H1 (cell line): Measurements from ENCODE around the gene RASGRP3. TPM values are rescaled to one million over a fixed set of nuclear protein-coding genes. Genes with fewer than 3 reads are reported as not detected.

ENCODE experiments used
- CTCF ChIA-PET: fragments of 300-600 bp; sonication (Branson Sonifier 250); formaldehyde crosslinking; loops from one replicate; lab custom pipeline; 2021; ENCODE audit not compliant: partially characterized antibody; lab: Charles Lee
- POLR2A ChIA-PET: fragments of 300-600 bp; sonication (Branson Sonifier 250); formaldehyde crosslinking; loops from one replicate; lab custom pipeline; 2021; ENCODE audit warnings: inconsistent platforms; ENCODE audit not compliant: partially characterized antibody; lab: Charles Lee
- DNase-seq, 2 experiments: peaks; one replicate each; pipeline versions ENCODE4 v3.0.0 to v3.0.0-alpha.2; 2010 to 2022; ENCODE audit warnings: low spot score in 2 of 2, low read depth in 1 of 2, mixed read lengths in 1 of 2
- FAIRE-seq: peaks from 2 replicates; lab custom pipeline; 2011; peaks lifted over from hg19 to GRCh38; lab: Jason Lieb, UNC
- H2AFZ ChIP-seq: 2 replicates; pipeline ENCODE4 v1.8.1; 2012; ENCODE audit warnings: low read length, inconsistent platforms
- H2AK5ac ChIP-seq: 2 replicates; pipeline ENCODE4 v1.6.1; 2013; ENCODE audit warnings: low read depth, low read length
- H2BK120ac ChIP-seq: replicated peaks from 2 replicates; pipeline ENCODE3; 2013; ENCODE audit warnings: low read depth, low read length, inconsistent platforms
- H2BK12ac ChIP-seq: 2 replicates; pipeline ENCODE4 v1.6.1; 2013; ENCODE audit warnings: low read depth, low read length
- H2BK15ac ChIP-seq: 2 replicates; pipeline ENCODE4 v1.6.1; 2013; ENCODE audit warnings: low read length
- H2BK20ac ChIP-seq: 2 replicates; pipeline ENCODE4 v1.6.1; 2013; ENCODE audit warnings: low read length
- H2BK5ac ChIP-seq: 2 replicates; pipeline ENCODE4 v1.6.1; 2013; ENCODE audit warnings: low read depth, low read length
- H3K14ac ChIP-seq: 2 replicates; pipeline ENCODE4 v1.6.1; 2013; ENCODE audit warnings: inconsistent platforms; ENCODE audit not compliant: insufficient read length
- H3K18ac ChIP-seq: 2 replicates; pipeline ENCODE4 v1.6.1; 2013; ENCODE audit warnings: low read length; ENCODE audit errors: extremely low read depth
- H3K23ac ChIP-seq: 2 replicates; pipeline ENCODE4 v1.6.1; 2013; ENCODE audit warnings: inconsistent platforms; ENCODE audit not compliant: insufficient read length
- H3K23me2 ChIP-seq: 2 replicates; pipeline ENCODE4 v1.6.1; 2013; ENCODE audit warnings: low read depth, low read length
- H3K27ac ChIP-seq: 2 replicates; pipeline ENCODE4 v1.6.1; 2011; ENCODE audit warnings: low read depth, low read length, inconsistent platforms
- H3K27me3 ChIP-seq, 4 experiments: replicated peaks in 1 of 4; 1 replicate in 1 of 4; 2 replicates in 3 of 4; pipeline versions ENCODE4 v1.6.1 to v1.8.1; 2011 to 2013; ENCODE audit warnings: low read length in 3 of 4, mild to moderate bottlenecking in 3 of 4, inconsistent platforms in 2 of 4, mixed read lengths in 2 of 4, moderate library complexity in 1 of 4; ENCODE audit not compliant: control insufficient read depth in 3 of 4, insufficient read depth in 3 of 4; ENCODE audit errors: extremely low read depth in 1 of 4
- H3K36me3 ChIP-seq, 4 experiments: 2 replicates each; pipeline versions ENCODE4 v1.6.1 to v1.8.1; 2011 to 2013; ENCODE audit warnings: mild to moderate bottlenecking in 4 of 4, low read length in 3 of 4, moderate library complexity in 2 of 4, control low read depth in 1 of 4, inconsistent platforms in 1 of 4; ENCODE audit not compliant: insufficient read depth in 4 of 4, control insufficient read depth in 2 of 4
- H3K4ac ChIP-seq: replicated peaks from 2 replicates; pipeline ENCODE3; 2013; ENCODE audit warnings: low read length, low read depth, mixed read lengths, inconsistent platforms; ENCODE audit not compliant: insufficient read length
- H3K4me1 ChIP-seq, 4 experiments: replicated peaks in 1 of 4; 1 replicate in 1 of 4; 2 replicates in 3 of 4; pipeline versions ENCODE4 v1.6.1 to v1.8.1; 2011 to 2013; ENCODE audit warnings: low read length in 3 of 4, inconsistent platforms in 2 of 4, mixed read lengths in 1 of 4; ENCODE audit not compliant: insufficient read depth in 4 of 4, control insufficient read depth in 3 of 4
- H3K4me2 ChIP-seq, 2 experiments: 2 replicates each; pipeline versions ENCODE4 v1.6.1 to v1.8.1; 2011 to 2013; ENCODE audit warnings: low read depth in 2 of 2, low read length in 2 of 2, control low read depth in 1 of 2, inconsistent platforms in 1 of 2, mild to moderate bottlenecking in 1 of 2; ENCODE audit not compliant: insufficient read depth in 1 of 2
- H3K4me3 ChIP-seq, 4 experiments: fragments of 200-600, 300-600 bp in 1 of 4; sonication (generic), shearing (Covaris generic), sonication (Bioruptor Twin) in 1 of 4; 2 replicates each; pipeline versions ENCODE4 v1.5.1 to v1.8.1; 2011 to 2016; ENCODE audit warnings: low read length in 4 of 4, low read depth in 3 of 4, control low read depth in 2 of 4, inconsistent platforms in 2 of 4, mild to moderate bottlenecking in 2 of 4, mixed read lengths in 1 of 4, moderate library complexity in 1 of 4; ENCODE audit not compliant: insufficient read depth in 2 of 4; ENCODE audit errors: extremely low read depth in 1 of 4
- H3K56ac ChIP-seq: replicated peaks from 2 replicates; pipeline ENCODE3; 2013; ENCODE audit warnings: low read depth, mild to moderate bottlenecking, mixed read lengths, low read length, inconsistent platforms; ENCODE audit not compliant: insufficient read length
- H3K79me1 ChIP-seq: 2 replicates; pipeline ENCODE4 v1.6.1; 2013; ENCODE audit warnings: low read depth, low read length, control low read depth
- H3K79me2 ChIP-seq, 2 experiments: 2 replicates each; pipeline versions ENCODE4 v1.6.1 to v1.8.1; 2012 to 2013; ENCODE audit warnings: low read length in 2 of 2, mild to moderate bottlenecking in 2 of 2, inconsistent platforms in 1 of 2; ENCODE audit not compliant: insufficient read depth in 2 of 2, control insufficient read depth in 1 of 2
- H3K9ac ChIP-seq, 4 experiments: replicated peaks in 1 of 4; 1 replicate in 1 of 4; 2 replicates in 3 of 4; pipeline versions ENCODE4 v1.6.1 to v1.8.1; 2011 to 2013; ENCODE audit warnings: low read depth in 3 of 4, low read length in 3 of 4, control low read depth in 2 of 4, mild to moderate bottlenecking in 2 of 4, moderate library complexity in 2 of 4, inconsistent platforms in 1 of 4; ENCODE audit errors: extremely low read depth in 1 of 4
- H3K9me3 ChIP-seq, 2 experiments: 2 replicates each; pipeline versions ENCODE4 v1.6.1 to v1.8.1; 2012 to 2013; ENCODE audit warnings: mild to moderate bottlenecking in 2 of 2, moderate library complexity in 2 of 2, control low read depth in 1 of 2, inconsistent platforms in 1 of 2, low read depth in 1 of 2, low read length in 1 of 2, mixed read lengths in 1 of 2; ENCODE audit not compliant: insufficient read depth in 2 of 2
- H4K20me1 ChIP-seq, 2 experiments: replicated peaks in 1 of 2; 2 replicates each; pipeline versions ENCODE3 to v1.8.1; 2011 to 2013; ENCODE audit warnings: inconsistent platforms in 2 of 2, low read length in 2 of 2, mild to moderate bottlenecking in 1 of 2; ENCODE audit not compliant: insufficient read depth in 2 of 2, control insufficient read depth in 1 of 2
- H4K5ac ChIP-seq: 2 replicates; pipeline ENCODE4 v1.6.1; 2013; ENCODE audit warnings: low read length, low read depth, mixed read lengths, inconsistent platforms; ENCODE audit not compliant: insufficient read length
- H4K8ac ChIP-seq: 2 replicates; pipeline ENCODE4 v1.8.0; 2013; ENCODE audit warnings: mild to moderate bottlenecking, moderate library complexity, low read length, inconsistent platforms; ENCODE audit not compliant: insufficient read depth; ENCODE audit errors: extremely low read depth
- H4K91ac ChIP-seq: replicated peaks from 2 replicates; pipeline ENCODE3; 2013; ENCODE audit warnings: low read length, mixed read lengths, inconsistent platforms; ENCODE audit not compliant: insufficient read length
- ASH2L ChIP-seq: fragments of 200-600, 300-600 bp; sonication (generic); IDR thresholded peaks from one replicate; pipeline ENCODE4 v1.7.1; 2017; ENCODE audit warnings: low read length
- CBX5 ChIP-seq: fragments of 300-800, 300-1000 bp; sonication (generic); IDR thresholded peaks from 2 replicates; pipeline ENCODE4 v1.7.1; 2016; ENCODE audit warnings: antibody characterized with exemption, low read length, low read depth
- SRF ChIP-seq: IDR thresholded peaks from 2 replicates; pipeline ENCODE4 v1.6.1; 2011; ENCODE audit warnings: mild to moderate bottlenecking, low read depth, low read length, moderate library complexity
- TAF1 ChIP-seq: IDR thresholded peaks from 2 replicates; pipeline ENCODE4 v1.6.1; 2011; ENCODE audit warnings: mild to moderate bottlenecking, low read depth, low read length
- TAF7 ChIP-seq: optimal IDR thresholded peaks from 2 replicates; pipeline ENCODE3; 2011; ENCODE audit warnings: low read depth, mild to moderate bottlenecking, inconsistent platforms, low read length, moderate library complexity, borderline replicate concordance
- TCF12 ChIP-seq: IDR thresholded peaks from 2 replicates; pipeline ENCODE4 v1.6.1; 2011; ENCODE audit warnings: low read depth, mild to moderate bottlenecking, low read length
- polyA plus RNA-seq, 7 experiments: library from polyadenylated mRNA; depleted of rRNA in 3 of 7; stranded (reverse) in 5 of 7; unstranded in 2 of 7; fragments of >200 nt in 5 of 7; fragments of 200-250 nt in 2 of 7; gene quantifications; 1 replicate in 5 of 7; 2 replicates in 1 of 7; 4 replicates in 1 of 7; pipeline versions ENCODE4 v1.2.1 to v1.2.3, GENCODE V29; 2011 to 2013; ENCODE audit warnings: missing spikeins in 2 of 7, mixed read lengths in 2 of 7
- total RNA-seq: library from RNA; stranded (reverse); fragmentation: NEBNext Ultra II Directional; extraction: Animal tissue kit (Norgen Biotek cat#: 25700); gene quantifications from 2 replicates; pipeline ENCODE4 v1.2.1, GENCODE V29; 2021

The RASGRP3 gene
- total and polyA plus RNA-seq, 2 of the 8 experiments (the other 6 are each of a cell fraction or from before 2014, with no cell fraction given) = 0.06 TPM; not detected in 1

GRCh38 chr2:33561872-33562271 is 85.4 kb downstream of the RASGRP3 start:
- Histone ChIP-seq H3K18ac (no peak overlapping the region), H3K27ac (no peak overlapping the region), H2AK5ac (no peak overlapping the region), H3K23ac (no peak overlapping the region), H4K91ac (no peak overlapping the region), H3K4me1 (no peaks in the 10 kb centered on the region), H2BK15ac (no peak overlapping the region), H3K14ac (no peak overlapping the region), H2BK20ac (no peak overlapping the region), H3K9ac (no peak overlapping the region), H4K5ac (no peak overlapping the region), H3K4ac (no peak overlapping the region), H3K79me2 (no peaks in the 10 kb centered on the region), H2AFZ (no peak overlapping the region), H3K4me3 (no peak overlapping the region), H3K4me2 (no peak overlapping the region)
- DNase-seq = no peak
- POLR2A ChIA-PET = no interaction called here
- TF ChIP-seq TAF7 = no peak
- no peak for TF ChIP-seq CBX5
- no peak for TF ChIP-seq TCF12
- TF ChIP-seq TAF1 = no peak
- TF ChIP-seq SRF = no peak
- no peak for TF ChIP-seq ASH2L
- TF ChIP-seq, all 59 proteins: peak for 0
- H3K56ac ChIP-seq = no peak overlapping the region
- no peak overlapping the region for H2BK5ac ChIP-seq
- no peaks in the 10 kb centered on the region for H3K36me3 ChIP-seq
- no peak overlapping the region for H4K8ac ChIP-seq
- FAIRE-seq = no peak
- no peaks in the 10 kb centered on the region for H3K79me1 ChIP-seq
- H3K27me3 ChIP-seq = no peaks in the 10 kb centered on the region
- CTCF ChIA-PET = interaction anchor here (1.3 to 1.7 kb wide), 2 partner anchors 8 to 9 kb away, joined by 3 to 5 read pairs; no protein-coding TSS in a partner anchor
- no peaks in the 10 kb centered on the region for H4K20me1 ChIP-seq
- H3K23me2 ChIP-seq = no peaks in the 10 kb centered on the region
- H3K9me3 ChIP-seq = no peaks in the 10 kb centered on the region
- H2BK12ac ChIP-seq = no peak overlapping the region
- H2BK120ac ChIP-seq = no peak overlapping the region
